GM21423 (cell line): ENCODE results near the gene CD86.

Experiments used
- ATAC-seq: cut with Tn5 transposase; IDR thresholded peaks from one replicate; pipeline ENCODE4 v1.9.1; 2021; ENCODE audit warnings: mild to moderate bottlenecking, moderate library complexity; ENCODE audit not compliant: unreplicated experiment

The CD86 gene

DNA sequence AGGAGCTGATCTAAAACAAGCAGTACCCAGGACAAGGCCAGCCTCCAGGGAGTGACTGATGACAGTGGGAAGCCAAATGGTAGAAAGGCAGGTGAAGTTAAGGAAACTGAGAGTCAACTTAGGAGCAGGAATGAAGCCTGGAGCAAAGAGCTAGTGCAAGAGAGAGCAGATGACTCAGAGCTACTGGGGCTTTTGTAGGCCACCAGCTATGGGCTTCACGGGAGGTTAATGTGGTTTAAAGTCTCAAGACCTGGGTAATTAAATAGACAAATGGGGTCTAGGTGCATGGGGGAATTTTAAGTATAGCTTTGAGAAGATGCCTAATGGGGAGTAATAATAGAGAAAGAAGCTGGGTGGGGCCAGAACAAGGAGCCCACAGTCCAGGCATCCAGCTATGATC lies 3.1 kb downstream of the CD86 start:
- peak; percentile 40 for ATAC-seq

DNA sequence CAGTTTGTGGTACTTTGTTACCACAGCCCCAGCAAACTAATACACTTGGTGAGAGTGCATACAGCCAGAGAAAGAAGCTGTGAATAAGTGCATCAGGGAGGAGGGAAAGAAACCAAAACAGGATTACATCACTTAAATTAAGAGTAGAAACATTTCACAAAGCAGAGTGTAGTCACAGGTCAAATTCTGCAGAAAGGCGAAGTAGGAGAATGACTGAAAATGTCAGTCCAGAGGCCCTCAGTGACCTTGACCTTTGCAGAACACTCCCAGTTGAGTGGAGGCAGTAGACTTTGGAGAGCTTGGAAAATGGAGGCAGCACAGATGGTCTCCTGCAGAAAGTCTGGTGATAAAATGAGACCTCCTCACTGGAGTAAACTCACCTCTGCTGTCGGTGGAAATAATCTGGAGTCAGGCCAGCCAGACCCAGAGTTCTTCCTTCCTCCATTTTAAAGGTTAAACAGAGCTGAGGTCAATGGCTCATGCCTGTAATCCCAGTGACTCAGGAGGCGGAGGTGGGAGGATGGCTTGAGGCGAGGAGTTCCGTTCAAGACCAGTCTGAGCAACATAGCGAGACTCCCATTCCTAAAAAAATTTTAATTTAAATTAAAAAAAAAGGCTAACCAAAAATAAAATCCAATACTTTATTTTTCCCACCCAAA lies 5.0 kb downstream of the CD86 start:
- no peak for ATAC-seq

DNA sequence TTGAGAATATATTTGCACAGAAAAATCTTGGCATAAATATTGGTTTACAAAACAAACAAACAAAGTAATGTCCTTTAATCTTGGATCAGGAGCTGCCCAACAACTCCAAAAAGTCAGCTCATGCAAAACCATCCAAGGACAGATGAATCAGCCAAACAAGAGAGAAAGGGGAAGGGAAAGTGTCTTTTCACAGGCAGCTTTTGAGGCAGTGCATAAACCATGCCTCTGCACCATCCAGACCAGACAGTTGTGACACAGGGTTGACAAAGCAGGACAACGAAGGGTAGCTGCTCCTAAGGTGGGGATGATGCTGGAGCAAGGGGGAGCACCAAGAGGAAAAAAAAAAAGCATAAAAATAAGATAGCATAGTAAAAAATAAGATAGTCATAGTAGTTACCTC lies 8.7 kb downstream of the CD86 start:
- no peak for ATAC-seq

DNA sequence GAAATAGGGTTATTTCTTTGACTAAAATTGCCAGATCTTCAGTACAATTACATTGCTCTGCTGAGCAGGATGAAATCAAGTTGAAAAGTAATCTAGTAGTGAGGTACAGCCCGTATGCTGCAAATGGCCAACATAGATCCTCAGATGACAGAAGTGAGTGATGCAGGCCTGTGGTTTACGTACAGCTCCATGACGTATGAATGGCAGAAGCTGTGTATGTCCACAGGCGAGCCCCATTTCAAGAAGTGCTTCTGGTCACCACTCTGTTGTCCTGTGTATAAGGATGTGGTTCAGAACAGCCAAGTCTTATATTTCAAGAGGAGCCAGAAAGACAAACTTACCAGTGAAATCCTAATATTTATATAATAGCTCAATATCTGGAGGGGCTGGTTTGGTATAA lies 9.2 kb downstream of the CD86 start:
- ATAC-seq, result no peak

DNA sequence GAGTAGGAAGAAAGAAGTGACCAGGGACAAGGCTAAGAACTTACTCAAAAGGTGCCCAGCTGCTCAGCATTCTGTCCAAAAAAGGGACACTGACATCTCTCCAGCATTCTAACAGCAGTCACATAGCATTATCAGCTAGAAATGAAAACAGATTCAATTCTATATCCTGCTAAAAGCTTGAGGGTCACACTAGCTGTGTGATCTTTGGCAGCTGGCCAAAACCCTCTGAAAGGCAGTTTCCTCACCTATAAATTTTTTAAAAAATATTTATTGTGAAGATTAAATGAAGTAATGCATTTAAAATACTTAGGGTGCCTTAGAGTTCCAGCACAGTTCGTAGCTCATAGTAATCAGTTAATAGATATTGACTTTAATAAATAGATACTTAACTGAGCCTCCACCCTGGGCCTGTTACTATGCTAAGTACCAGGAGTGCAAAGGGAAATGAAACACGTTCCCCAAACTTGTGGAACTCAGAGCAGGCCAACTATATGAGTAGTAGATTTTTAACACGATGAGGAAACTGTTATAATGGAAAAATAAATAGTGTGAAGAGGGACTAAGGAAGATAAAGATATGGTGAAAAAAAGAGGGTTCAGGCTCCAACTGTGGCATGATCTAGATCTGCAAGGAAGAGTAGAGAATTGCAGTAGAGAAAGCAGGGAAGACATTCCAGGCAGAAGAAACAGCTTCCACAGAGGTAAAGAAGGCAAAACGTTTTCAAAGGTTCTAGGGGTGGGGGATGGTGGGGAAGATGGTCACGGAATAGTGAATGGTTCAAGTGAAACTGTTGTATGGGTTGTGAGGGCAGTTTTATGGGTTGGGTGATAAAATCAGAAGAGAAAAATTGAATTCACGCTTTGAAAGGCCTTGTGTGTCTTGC lies 11.4 kb downstream of the CD86 start:
- ATAC-seq, result peak; percentile 13

DNA sequence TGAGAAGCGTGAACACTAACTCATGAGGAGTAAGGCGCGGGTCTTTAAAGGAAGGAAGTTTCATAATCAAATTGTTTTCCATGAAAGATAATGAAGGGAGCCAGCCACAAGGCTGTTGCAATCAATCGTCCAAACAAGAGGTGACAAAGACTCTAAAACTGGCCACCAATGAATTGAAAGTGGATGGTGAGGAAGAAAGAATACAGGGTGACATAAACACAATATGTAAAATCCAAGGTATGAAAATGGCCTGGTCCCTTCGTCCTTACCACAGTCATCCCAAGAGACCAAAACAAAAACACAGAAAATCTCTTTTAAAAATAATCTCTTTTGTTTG lies 12.0 kb downstream of the CD86 start:
- ATAC-seq, result peak; percentile 51

DNA sequence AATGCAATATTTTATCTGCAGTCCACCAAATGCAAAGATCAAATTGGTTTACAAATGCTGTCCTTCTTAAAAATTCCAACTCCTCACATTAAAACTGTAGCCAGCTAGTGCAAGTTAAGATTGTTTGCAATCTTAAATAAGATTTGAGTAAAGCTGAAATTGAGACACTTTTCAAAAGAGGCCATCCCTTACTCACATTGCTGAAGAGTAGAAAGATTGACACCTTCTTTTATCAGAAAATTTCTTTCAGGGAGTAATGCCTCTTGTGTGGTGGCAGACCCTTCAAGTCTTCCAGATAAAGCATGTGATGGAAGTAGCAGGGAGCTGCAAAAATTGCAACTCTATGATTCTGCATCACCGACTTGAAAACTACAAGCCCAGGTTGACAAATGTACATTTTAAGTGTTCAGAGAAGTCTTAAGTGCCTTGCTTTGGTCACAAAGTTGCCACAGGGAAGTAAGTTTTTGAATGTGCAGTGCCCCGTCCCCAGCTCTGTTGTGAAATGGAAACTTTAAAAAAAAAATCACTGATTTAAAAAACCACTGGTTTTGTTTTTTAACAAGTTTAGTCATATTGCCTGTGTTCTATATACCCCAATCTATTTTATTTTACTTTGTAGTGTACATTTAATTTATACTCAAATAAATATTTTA lies 12.6 kb downstream of the CD86 start:
- peak; percentile 35 for ATAC-seq

DNA sequence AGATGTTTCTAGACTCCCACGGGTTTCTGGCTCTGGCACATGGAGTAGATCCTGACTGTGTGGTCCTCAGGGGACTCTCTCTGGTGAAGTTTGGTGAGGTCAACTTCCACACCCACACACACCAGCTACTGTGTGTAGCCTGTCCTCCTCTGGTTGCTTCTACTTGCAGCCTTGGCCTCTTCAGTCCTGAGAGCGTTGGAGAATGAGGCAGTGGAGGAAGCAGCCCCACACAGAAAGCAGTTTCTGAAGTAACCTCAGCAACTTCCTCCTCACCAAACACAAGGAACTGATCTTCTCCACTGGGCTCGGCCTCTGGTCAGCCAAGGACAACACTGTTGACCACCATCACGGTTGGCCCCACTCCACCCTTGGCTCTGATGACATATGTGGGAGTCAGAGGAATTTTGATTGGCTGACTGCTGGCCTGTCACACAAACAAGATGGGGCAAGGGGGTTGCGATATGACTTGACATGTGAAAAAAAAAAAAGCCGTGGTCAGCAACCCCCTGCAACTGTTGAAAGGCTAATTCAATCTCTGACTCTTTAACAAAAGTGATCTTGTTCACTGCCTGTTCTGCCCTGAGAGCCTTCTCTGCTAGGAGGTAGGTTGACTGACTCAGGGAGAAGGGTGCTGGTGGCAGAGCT lies 19.6 kb downstream of the CD86 start:
- peak; percentile 57 for ATAC-seq

DNA sequence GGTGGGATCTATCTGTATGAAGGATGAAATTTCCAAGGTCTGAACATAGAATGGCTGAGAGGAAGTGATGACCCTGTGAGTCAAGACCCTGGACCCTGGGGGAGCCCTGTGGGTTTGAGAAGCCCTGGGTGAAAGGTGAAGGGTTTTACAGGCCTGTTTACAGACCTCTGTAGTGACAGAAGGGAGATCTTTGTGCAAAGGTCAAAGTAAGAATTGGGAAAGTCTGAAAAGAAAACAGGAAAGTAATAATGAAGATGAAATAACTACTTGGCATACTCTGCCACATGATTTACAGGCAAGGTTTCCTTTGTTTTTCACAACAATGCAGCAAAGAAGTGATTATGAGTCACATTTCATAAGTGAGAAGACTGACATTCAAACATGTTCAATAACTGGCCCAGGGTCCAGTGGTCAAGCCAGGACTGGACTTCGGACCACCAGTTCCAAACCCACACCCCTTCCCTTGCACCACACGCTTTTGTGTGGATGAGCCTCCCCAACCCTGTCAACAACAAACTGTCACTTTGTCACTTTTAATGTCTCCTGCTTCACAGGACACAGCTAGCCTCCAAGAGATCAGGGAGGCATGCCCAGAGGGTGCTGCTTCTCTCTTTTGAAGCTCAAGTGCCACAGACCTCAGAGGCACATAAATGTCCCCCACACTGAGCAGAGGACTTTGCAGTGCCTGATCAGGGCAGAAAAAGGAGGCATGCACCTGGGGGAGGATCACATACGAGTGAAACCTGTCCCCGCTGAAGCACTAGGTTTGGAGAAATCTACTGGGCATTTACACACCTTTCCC lies 21.5 kb downstream of the CD86 start:
- peak; percentile 7 for ATAC-seq

DNA sequence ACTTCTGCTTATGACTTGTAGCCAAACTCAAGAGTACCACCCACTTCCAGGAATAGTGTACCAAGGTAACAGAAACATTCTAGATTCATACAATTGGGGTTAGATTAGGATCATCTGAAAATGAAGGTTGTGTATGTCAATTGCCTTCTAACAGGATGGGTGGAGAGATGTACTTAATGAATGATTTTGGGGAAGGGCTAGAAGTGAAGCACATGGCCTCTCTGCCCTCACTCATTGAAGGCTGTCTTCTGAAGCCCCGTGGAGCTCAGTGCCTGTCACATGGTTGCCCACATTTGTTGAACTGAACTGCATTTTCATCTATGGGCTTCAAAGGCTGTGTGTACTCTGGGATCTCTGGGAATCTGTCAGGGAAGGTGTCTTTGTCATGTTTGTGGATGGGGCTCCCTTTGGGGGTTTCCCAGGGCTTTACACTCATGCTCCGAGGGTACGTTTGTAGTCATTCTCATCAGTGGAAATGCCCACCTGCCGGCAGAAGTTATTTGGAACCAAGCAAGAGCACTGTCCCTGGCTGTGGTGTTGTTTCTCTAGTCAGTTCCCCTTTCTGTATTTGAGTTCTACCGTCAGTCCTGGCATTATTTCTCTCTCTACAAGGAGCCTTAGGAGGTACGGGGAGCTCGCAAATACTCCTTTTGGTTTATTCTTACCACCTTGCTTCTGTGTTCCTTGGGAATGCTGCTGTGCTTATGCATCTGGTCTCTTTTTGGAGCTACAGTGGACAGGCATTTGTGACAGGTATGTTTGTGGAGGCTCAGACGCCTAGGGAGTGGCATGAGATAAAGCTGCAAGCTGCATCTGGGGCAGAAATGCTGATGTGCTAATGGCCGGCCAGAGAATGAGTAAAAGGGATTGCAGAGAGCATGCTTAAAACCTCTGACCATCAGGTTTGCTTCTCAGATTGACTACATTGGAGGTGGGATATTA lies 22.4 kb downstream of the CD86 start:
- peak; percentile 26 for ATAC-seq

DNA sequence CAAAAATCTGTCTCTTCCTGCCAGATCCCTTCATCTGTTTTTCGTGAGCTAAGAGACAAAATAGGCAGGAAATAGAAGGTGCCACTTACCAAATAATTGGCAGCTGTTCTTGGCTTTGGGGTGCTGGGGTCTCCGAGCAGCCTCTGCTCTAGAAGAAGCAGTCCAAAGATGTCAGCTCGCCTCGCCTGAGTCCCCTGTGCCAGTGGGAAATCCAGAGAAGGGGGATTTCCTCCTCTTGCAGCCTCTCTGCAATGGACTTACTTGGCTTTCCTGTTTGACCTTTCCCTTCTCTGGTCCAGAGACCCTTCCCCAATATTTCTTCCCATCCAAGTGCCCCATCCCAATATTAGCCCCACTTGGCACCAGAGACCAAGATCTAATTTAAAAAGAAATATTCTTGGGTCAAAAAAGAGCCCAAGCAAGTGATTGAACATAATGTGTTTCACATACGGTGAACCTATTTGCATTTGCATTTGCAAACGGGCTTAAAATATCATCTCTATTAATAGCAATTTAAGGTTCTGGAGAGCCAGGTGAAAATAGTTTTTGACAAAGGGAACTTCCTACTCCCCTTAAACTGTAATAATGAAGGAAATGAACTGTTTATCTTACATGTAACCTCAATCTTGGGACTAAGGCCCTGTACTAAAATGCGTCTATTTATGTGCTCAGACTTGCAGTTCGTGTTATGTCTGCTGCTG lies 23.2 kb downstream of the CD86 start:
- ATAC-seq, result no peak

DNA sequence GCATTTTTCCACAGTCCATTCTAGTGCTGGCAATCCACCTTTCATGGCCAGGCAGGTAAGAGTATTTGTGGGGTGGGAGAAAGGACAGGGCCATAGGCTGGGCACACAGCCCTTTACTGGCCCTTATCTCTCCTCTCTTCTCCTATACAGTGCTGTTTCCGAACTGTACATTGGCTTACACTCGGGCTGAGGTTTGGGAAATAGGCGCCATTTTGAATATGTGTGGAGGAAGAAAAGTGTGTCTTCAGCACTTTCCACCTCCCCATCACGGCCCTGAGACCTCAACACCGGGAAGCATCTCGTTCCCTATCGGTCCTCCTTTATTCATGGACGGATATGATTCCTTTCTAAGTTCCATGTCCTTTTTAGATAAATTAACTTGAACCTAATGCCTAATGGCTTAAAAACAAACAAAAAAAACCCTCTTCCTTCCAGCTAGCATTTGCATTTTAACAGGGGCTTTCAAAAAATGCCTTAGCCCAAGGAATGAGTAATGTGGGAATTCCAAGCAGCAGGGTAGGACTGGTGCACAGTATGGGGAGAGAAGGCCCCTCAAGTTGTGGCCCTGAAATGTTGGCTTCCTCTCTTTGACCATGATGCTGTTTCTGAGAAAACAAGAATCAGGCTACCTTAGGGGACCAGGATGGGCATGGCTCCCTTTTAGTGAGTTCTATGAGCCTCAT lies 24.5 kb downstream of the CD86 start:
- no peak for ATAC-seq

DNA sequence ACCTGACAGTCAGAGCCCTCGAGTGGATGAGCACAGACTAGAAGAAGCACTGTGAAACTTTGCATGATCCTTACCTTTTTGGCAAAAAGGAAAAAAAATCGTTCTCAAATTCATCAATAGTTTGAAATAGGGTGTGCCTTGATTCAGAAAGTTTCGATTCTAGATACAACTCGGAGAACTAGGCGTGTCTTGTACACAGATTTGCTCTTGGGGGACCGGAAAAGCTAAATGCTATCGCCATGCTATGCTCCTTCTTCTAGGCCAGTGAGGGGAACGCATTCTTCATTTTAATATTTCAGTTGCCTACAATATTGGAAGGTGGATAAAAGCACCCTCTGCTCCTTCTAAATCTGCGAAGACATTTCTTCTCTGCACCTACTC lies 25.0 kb downstream of the CD86 start:
- ATAC-seq, result no peak

DNA sequence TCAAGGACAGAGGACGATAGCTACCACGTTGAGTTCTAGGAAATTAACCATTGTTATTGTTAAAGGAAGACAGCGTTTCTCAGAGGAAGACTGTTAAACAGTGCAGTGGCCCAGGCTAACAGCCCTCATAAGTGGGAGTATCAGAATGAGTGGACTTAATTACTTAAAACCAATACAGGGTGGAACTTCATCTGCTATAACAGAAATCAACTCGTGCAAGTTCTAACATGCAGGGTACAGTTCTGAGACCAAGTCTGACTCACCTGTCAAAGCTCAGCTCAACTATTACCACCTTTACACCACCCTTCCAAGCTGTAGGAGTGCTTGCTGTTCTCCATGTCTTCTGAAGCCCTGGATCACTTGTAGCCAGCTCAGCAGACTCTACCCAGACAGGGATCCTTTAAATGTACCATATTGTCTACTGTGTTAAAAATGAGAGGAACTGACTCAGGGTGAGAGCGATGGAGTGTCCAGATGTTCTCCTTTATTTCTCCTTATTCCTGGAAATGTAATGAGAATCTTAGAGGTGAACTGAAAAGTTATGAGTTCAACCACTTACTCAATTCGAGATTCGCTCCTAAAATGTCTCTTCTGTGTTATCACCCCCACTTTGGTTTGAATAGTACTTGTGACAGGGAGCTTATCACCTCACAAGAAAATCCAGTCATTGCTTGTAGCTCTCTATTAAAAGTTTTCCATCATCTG lies 26.5 kb downstream of the CD86 start:
- ATAC-seq, result peak; percentile 30

DNA sequence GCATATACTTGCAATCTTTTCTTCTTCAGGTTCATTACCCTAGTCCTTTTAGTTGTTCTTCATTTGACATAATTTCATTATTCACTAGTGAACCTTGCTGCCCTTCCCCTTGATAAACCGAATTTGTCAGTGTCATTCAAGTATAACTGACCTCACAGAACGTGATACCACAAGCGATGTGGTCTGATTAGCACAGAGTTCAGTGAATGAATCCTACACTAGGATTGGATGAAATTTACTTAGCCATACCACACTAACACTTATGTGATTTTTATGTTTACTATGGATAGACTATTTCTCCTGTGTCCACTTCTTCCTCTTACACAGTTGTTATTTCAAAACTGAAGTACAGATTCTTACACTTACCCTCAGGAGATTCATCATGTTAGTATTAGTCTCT lies 27.2 kb downstream of the CD86 start:
- no peak for ATAC-seq

DNA sequence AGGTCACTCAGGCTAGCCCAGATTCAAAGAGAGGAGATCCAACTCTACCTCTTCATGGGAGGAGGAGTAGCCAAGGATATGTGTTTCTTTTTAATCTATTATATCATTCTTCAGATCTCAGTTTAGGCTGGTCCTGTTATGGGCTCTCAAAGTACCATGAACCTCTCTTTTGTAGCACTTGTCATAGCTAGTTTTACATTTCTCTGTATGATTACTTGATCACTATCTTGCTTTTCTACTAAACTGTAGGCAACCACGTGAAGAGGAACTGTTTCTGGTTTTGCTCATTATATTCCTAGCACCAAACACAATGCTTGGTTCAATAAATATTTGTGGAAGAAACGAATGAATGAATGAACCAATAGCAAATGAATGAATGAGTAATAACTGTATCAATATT lies 29.6 kb downstream of the CD86 start:
- no peak for ATAC-seq

DNA sequence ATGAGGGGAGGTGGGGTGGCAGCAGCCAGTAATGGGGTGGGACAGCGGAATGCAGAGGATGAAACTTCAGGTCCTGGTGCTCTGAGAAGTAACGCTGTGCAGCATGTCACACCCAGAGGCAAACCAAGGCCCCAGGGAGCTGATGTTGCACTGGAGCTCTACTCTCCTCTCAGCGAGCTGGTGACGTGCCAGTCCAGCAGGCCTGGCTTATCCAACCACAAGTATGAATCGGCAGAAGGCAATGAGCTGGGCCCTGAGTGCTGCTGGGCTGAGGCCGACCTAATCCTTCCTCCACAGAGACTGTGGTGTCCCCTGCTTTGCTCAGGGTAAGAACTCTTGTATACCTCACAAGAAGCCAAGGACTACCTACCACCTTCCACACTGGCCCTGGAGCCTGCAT lies 30.5 kb downstream of the CD86 start:
- no peak for ATAC-seq

DNA sequence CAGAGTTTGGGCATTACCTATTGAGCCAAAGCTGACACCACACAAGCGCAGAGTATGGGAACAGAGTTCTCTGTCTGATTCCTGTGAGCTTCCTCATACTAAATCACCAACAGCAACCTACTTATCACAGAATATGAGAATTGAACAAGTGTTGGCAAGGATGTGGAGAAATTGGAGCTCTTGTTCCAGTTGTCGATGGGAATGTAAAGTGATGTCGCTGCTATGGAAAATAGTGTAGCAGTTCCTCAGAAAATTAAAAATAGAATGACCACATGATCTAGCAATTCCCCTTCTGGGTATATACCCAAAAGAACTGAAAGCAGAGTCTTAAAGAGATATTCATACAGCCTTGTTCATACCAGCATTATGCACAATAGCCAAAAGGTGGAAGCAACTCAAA lies 33.4 kb downstream of the CD86 start:
- ATAC-seq, result no peak
